Measurements from ENCODE around the gene EDN1. TPM values are rescaled to one million over a fixed set of nuclear protein-coding genes. Genes with fewer than 3 reads are reported as not detected.

EDN1 gene
- total and polyA plus RNA-seq, 2 donors (not counting 1 experiment from before 2014, with no cell fraction given), result 0.17 to 10.1 TPM

DNA sequence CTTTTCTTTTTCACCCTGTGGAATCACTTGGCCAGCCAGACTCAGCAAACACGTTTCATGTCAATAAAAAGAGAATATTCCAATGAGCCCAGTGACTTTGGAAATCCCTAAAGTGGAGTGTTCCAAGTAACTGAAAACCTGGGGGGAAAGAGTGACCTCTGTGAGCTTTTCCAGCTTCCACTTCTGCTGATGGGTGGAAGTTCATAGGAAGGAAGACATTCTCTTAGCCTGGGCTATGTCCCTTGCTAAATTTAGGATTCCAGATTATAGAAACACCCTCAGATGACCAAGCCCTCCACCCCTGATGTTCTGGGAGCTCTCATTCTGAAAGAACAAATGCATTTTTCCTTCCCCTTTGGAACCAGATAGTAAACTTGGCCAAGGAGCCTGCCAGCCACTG lies 44.8 kb upstream of the EDN1 start:
- Histone ChIP-seq H3K4me3 (replicated peaks in 1 of 4; ENCODE audit: control extremely low read depth in 1 of 4, insufficient read depth in 1 of 4, low read depth in 3 of 4, low read length in 4 of 4) (no peak overlapping the region), H3K4me2 (ENCODE audit: extremely low read depth, insufficient read depth, low read length) (no peak overlapping the region), H3K27ac (ENCODE audit: insufficient read depth, low read length) (no peak overlapping the region), H3K4me1 (ENCODE audit: control insufficient read depth, extremely low read depth, insufficient read depth, low read length) (no peaks in the 10 kb centered on the region), H3K27me3 (ENCODE audit: control insufficient read depth, insufficient read depth, low read length) (no peaks in the 10 kb centered on the region), H3K36me3 (ENCODE audit: control insufficient read depth, insufficient read depth, low read length) (no peaks in the 10 kb centered on the region), H3K79me2 (ENCODE audit: control insufficient read depth, insufficient read depth, low read length) (no peaks in the 10 kb centered on the region), H3K9me3 (ENCODE audit: control insufficient read depth, insufficient read depth, low read depth, low read length) (no peaks in the 10 kb centered on the region), H2AFZ (ENCODE audit: low read length) (no peak overlapping the region), H3K9ac (ENCODE audit: insufficient read depth, low read length) (no peak overlapping the region), H4K20me1 (ENCODE audit: control insufficient read depth, extremely low read depth, insufficient read depth, low read length) (no peaks in the 10 kb centered on the region)
- no peak for TF ChIP-seq EZH2 (IDR thresholded peaks at IDR 0.05; ENCODE audit: low read length, missing control alignments)
- TF ChIP-seq CTCF (conservative IDR thresholded peaks at IDR 0.05 in 1 of 2, IDR thresholded peaks at IDR 0.05 in 1 of 2; ENCODE audit: low read depth in 1 of 2, low read length in 2 of 2), result no peak
- DNase-seq (ENCODE audit: low read depth in 2 of 2), result no peak

DNA sequence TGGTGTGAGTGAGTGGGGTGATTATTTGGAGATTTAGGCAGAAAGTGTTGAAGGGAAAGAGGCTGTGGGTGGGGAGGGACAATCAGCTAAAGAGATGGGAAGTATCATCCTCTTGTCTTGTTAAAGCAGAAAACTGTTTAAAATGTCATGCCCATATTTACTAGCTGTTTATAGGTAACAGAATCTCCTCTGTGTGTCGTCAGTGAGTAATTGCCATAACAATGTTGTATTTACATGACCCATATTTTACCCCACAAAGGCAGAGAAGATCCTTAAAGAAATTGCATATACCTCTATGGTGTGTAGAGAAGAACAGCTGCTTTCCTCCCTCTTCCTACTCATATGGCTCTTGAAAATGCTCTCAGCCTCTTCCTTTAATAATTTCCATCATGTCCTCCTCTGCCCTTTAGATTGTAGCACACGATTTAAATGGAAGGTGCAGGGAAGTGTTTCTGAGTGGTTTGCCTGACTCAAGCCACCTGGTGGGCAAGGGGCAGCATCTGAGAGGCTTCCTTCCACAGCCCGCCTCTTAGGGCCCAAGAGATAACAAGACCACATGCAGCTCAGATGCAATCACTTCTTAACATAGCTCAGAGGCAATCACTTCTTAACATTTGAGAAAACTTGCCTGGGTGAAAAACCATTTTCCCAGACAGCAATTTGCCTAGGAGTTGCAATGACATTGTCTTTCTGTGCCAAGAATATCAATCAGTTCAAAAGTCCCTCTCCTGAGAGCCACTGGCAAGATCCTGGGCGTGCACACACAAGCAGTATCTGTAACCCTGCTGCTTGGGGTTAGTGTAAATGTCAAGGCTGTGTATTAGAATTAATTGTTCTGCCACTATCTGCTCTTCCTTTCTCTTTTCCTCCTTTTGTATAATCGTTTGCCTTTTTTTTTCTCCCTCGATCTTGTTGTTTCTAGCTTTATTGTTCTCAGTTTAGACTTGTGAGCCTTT lies 44.1 kb upstream of the EDN1 start:
- no peak for DNase-seq (ENCODE audit: low read depth in 2 of 2)
- TF ChIP-seq CTCF (conservative IDR thresholded peaks at IDR 0.05 in 1 of 2, IDR thresholded peaks at IDR 0.05 in 1 of 2; ENCODE audit: low read depth in 1 of 2, low read length in 2 of 2), result no peak
- no peak for TF ChIP-seq EZH2 (IDR thresholded peaks at IDR 0.05; ENCODE audit: low read length, missing control alignments)
- Histone ChIP-seq H3K79me2 (ENCODE audit: control insufficient read depth, insufficient read depth, low read length) (no peaks in the 10 kb centered on the region), H3K27me3 (ENCODE audit: control insufficient read depth, insufficient read depth, low read length) (no peaks in the 10 kb centered on the region), H3K27ac (ENCODE audit: insufficient read depth, low read length) (no peak overlapping the region), H2AFZ (ENCODE audit: low read length) (no peak overlapping the region), H3K4me3 (replicated peaks in 1 of 4; ENCODE audit: control extremely low read depth in 1 of 4, insufficient read depth in 1 of 4, low read depth in 3 of 4, low read length in 4 of 4) (no peak overlapping the region), H4K20me1 (ENCODE audit: control insufficient read depth, extremely low read depth, insufficient read depth, low read length) (no peaks in the 10 kb centered on the region), H3K36me3 (ENCODE audit: control insufficient read depth, insufficient read depth, low read length) (no peaks in the 10 kb centered on the region), H3K9me3 (ENCODE audit: control insufficient read depth, insufficient read depth, low read depth, low read length) (no peaks in the 10 kb centered on the region), H3K4me1 (ENCODE audit: control insufficient read depth, extremely low read depth, insufficient read depth, low read length) (no peaks in the 10 kb centered on the region), H3K4me2 (ENCODE audit: extremely low read depth, insufficient read depth, low read length) (no peak overlapping the region), H3K9ac (ENCODE audit: insufficient read depth, low read length) (no peak overlapping the region)

GRCh38 chr6:12246900-12247299 lies 43.3 kb upstream of the EDN1 start:
- no peak for DNase-seq (ENCODE audit: low read depth in 2 of 2)
- no peak overlapping the region for H3K27ac ChIP-seq (ENCODE audit: insufficient read depth, low read length)
- H4K20me1 ChIP-seq (ENCODE audit: control insufficient read depth, extremely low read depth, insufficient read depth, low read length), result no peaks in the 10 kb centered on the region
- H3K4me3 ChIP-seq (replicated peaks in 1 of 4; ENCODE audit: control extremely low read depth in 1 of 4, insufficient read depth in 1 of 4, low read depth in 3 of 4, low read length in 4 of 4), result no peak overlapping the region
- no peaks in the 10 kb centered on the region for H3K9me3 ChIP-seq (ENCODE audit: control insufficient read depth, insufficient read depth, low read depth, low read length)
- no peak overlapping the region for H3K9ac ChIP-seq (ENCODE audit: insufficient read depth, low read length)
- no peaks in the 10 kb centered on the region for H3K36me3 ChIP-seq (ENCODE audit: control insufficient read depth, insufficient read depth, low read length)
- H3K4me1 ChIP-seq (ENCODE audit: control insufficient read depth, extremely low read depth, insufficient read depth, low read length), result no peaks in the 10 kb centered on the region
- H2AFZ ChIP-seq (ENCODE audit: low read length), result no peak overlapping the region
- H3K27me3 ChIP-seq (ENCODE audit: control insufficient read depth, insufficient read depth, low read length), result no peaks in the 10 kb centered on the region
- no peak overlapping the region for H3K4me2 ChIP-seq (ENCODE audit: extremely low read depth, insufficient read depth, low read length)
- TF ChIP-seq EZH2 (IDR thresholded peaks at IDR 0.05; ENCODE audit: low read length, missing control alignments) (no peak), CTCF (conservative IDR thresholded peaks at IDR 0.05 in 1 of 2, IDR thresholded peaks at IDR 0.05 in 1 of 2; ENCODE audit: low read depth in 1 of 2, low read length in 2 of 2) (no peak)
- H3K79me2 ChIP-seq (ENCODE audit: control insufficient read depth, insufficient read depth, low read length), result no peaks in the 10 kb centered on the region

Measured in fibroblast of lung (primary cell).